Measurements from ENCODE around the gene TLE3.

The TLE3 gene

GRCh38 chr15:70047386-70048197 lies 50.1 kb downstream of the TLE3 start:
- no peak for DNase-seq (ENCODE audit: low read depth)

- no peak for DNase-seq (ENCODE audit: low read depth)
Measured at GRCh38 chr15:70046679-70047369, 50.9 kb downstream of the TLE3 start.

GRCh38 chr15:70045045-70045444 lies 52.7 kb downstream of the TLE3 start:
- no peak for DNase-seq (ENCODE audit: low read depth)

GRCh38 chr15:70044168-70044567 lies 53.5 kb downstream of the TLE3 start:
- DNase-seq (ENCODE audit: low read depth), result no peak

GRCh38 chr15:70043590-70043989 lies 54.1 kb downstream of the TLE3 start:
- DNase-seq (ENCODE audit: low read depth), result no peak

- no peak for DNase-seq (ENCODE audit: low read depth)
Measured at GRCh38 chr15:70042553-70043214, 55.0 kb downstream of the TLE3 start.

- DNase-seq (ENCODE audit: low read depth), result no peak
Measured at GRCh38 chr15:70039917-70040316, 57.8 kb downstream of the TLE3 start.

- DNase-seq (ENCODE audit: low read depth), result no peak
Measured at GRCh38 chr15:70038730-70039392, 58.9 kb downstream of the TLE3 start.

- no peak for DNase-seq (ENCODE audit: low read depth)
Measured at GRCh38 chr15:70037292-70037640, 60.5 kb downstream of the TLE3 start.

GRCh38 chr15:70036585-70037291 lies 61.0 kb downstream of the TLE3 start:
- no peak for DNase-seq (ENCODE audit: low read depth)

GRCh38 chr15:70035719-70036077 lies 62.0 kb downstream of the TLE3 start:
- no peak for DNase-seq (ENCODE audit: low read depth)

- no peak for DNase-seq (ENCODE audit: low read depth)
Measured at GRCh38 chr15:70035051-70035718, 62.5 kb downstream of the TLE3 start.

GRCh38 chr15:70034596-70034995 lies 63.1 kb downstream of the TLE3 start:
- no peak for DNase-seq (ENCODE audit: low read depth)

GRCh38 chr15:70034141-70034540 lies 63.6 kb downstream of the TLE3 start:
- DNase-seq (ENCODE audit: low read depth), result no peak

- no peak for DNase-seq (ENCODE audit: low read depth)
Measured at GRCh38 chr15:70033529-70034140, 64.1 kb downstream of the TLE3 start.

GRCh38 chr15:70033109-70033508 lies 64.6 kb downstream of the TLE3 start:
- no peak for DNase-seq (ENCODE audit: low read depth)

GRCh38 chr15:70032509-70032908 lies 65.2 kb downstream of the TLE3 start:
- no peak for DNase-seq (ENCODE audit: low read depth)

- no peak for DNase-seq (ENCODE audit: low read depth)
Measured at GRCh38 chr15:70031713-70032112, 66.0 kb downstream of the TLE3 start.

GRCh38 chr15:70031261-70031660 lies 66.5 kb downstream of the TLE3 start:
- no peak for DNase-seq (ENCODE audit: low read depth)

GRCh38 chr15:70030851-70031250 lies 66.9 kb downstream of the TLE3 start:
- DNase-seq (ENCODE audit: low read depth), result no peak

- no peak for DNase-seq (ENCODE audit: low read depth)
Measured at GRCh38 chr15:70029297-70029701, 68.4 kb downstream of the TLE3 start.

Measured in stimulated activated CD8-positive, alpha-beta memory T cell treated with anti-CD3 and anti-CD28 coated beads, Interleukin-12 subunit alpha, Interleukin-12 subunit beta, amount 100 ng/mL, for 4 hours (primary cell).